HPDE6-E6E7 (cell line): ENCODE results near the gene DNASE1L2.
A peak's percentile ranks its signal among the peaks of the same experiment; 100 is the strongest.

ENCODE experiments used
- DNase-seq: peaks from one replicate; pipeline ENCODE4 v3.0.0; 2011; ENCODE audit warnings: missing footprints; ENCODE audit errors: extremely low spot score

The DNASE1L2 gene

DNA sequence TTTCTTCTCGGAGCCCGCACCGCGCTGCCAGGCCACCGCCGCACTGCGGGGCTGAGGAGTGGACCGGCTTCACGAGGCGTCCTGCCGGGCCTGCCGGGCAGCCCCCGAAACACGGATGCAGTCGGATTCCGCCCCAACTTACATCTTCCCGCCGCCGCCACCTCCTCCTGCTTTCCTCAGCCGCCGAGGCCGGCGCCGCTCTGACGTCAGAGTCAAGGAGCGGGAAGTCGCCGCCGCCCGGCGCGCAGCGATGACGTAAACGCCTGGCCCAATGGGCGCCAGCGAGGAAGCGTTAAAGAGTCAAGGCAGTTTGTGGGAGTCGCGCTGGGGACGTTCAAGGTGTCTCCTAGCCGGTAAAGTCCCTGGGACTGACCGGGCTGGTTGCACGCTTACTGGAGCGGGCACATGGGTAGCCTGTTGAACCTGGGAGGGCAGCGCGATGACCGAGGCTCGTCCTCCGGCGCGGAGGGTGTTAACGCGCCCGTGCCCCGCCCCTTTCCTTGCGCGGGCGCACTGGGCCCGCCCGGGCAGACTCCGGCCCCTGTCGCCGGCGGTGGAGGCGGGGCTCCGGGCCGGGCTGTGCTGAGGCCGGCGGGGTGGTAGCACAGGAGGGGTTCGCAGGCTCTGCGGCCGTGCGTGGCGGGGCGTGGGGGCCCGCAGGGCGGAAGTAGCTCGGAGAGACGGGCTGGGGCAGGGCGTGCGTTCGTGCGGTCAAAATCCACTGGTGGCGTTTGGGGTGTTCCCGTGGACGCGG, 31.8 kb downstream of the DNASE1L2 start, which contains the start of gene RNPS1:
Gene RNPS1 (minus strand): TSS at position 214 of the 754 bp plus-strand sequence. CDS start 3,483 bp downstream, outside the sequence.
- peak; percentile 97 for DNase-seq

DNA sequence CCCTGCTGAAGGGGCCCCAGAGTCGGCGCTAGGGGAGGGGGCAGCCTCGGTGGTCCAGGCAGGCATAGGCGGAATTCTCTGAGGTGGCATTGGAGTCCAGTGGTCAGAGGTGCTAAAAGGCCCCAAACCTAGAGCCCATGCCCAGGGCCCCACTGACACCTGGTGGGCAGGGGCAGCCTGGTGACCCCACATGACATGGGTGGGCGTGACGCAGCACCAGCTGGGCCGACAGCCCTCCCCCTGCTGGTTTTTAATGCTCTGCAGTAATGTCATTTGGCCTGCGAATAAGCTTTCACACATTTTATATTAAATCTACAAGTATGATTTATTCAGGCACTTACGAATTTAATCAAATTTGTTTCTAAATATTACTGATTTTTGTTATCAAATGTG, 33.8 kb downstream of the DNASE1L2 start:
- DNase-seq, result no peak

DNA sequence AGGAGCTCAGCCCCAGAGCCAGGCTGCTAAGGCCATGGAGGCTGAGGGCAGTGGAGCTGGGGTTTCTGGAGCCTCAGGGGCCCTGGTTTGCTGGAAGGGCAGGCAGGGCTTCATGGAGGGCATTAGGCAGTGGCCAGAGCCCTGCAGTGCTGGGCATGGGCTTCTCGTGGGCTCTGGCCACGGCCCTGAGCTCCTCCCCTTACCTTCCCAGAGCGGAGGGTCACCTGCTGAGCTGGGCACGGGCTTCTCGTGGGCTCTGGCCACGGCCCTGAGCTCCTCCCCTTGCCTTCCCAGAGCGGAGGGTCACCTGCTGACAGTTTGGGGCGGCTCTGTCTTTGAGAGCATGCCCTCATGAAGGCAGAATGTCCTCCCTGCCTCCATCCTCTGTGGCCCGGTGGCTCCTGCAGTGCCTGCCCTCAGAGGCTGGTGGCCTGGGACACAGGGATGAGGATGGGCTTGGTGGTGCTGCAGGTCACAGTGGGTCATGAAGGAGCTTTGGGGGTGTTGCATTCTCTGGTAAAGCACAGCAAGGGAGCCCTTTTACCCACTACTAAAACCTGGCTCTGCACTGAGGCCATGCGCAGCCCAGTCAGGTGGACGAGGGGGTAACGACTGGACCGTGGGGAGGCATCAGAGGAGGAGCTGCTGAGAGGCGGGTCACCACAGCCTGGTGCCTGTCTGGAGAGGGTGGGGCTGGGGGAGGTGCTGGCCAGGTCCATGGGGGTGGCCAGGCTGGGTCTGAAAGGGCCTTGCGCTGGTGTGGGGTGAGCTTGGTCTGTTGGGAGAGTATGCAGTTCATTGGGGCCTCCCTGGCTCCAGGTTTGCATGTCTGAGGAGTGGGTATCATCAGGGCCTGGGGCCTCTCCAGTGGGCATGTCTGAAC, 34.6 kb downstream of the DNASE1L2 start:
- no peak for DNase-seq

DNA sequence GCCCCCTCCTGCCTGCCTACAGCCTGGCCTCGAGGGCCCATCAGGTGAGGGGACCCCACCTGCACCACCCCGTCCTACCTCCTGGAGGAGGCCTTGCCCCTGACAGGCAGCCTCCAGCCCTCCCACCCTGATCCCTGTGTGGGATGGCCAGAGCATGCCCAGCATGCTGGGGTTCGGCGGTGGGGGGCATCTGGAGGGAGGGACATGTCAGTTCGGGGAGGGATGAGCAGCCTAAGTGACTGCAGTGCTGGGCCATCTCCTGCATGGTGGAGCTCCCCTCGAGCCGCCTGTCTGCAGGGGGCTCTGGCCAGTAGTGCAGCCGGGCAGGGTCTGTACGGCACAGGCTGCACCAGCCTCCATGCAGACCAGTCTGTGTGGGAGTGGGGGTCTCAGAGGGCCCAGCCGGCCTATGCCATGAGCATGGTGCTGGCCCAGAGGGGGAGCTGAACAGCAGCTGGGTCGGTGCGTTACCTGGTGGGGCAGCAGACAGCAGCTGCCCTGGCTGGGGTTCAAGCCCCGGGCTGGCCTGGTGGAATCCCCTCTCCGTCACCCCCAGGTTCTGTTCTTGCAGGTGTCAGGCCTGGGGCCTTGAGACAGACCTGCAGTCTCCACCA, 35.7 kb downstream of the DNASE1L2 start:
- no peak for DNase-seq

DNA sequence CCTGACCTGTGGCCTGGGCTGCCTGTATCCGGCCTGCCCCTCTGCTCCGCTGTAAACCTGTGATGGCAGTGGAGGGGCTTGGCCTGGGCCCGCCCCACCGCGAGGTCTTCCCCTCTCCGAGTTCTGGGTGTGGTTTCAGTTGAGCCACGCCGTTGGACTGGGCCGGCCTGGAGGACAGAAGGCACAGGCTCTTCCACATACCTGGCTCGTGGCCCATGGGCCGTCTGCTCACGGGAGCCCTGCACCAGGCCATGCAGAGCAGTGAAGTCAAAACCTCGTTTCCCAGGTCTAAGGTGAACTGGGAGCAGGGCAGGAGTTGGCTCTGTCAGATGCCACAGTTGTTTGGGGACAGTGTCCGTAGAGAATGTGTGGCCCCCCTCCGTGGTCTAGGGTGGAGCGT, 37.2 kb downstream of the DNASE1L2 start:
- DNase-seq, result no peak

DNA sequence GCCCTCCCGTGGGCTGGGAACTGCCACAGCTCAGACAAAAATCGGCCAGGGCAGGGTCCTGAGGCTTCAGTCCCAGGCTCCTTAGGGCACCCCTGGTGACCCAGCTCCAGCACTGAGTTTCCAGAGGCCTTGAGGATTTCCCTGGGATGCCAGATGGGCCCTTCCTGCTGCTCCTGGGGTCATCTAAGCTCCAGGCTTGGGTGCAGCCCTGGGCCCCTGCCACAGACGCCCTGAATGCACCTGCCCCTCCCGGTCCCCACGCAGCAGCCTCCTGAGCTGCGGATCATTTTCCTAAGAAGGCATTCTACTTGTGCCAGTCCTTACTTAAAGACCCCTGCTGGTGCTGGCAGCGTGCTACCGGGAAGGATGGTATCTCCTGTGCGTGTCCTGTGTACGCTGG, 37.7 kb downstream of the DNASE1L2 start:
- DNase-seq, result no peak

DNA sequence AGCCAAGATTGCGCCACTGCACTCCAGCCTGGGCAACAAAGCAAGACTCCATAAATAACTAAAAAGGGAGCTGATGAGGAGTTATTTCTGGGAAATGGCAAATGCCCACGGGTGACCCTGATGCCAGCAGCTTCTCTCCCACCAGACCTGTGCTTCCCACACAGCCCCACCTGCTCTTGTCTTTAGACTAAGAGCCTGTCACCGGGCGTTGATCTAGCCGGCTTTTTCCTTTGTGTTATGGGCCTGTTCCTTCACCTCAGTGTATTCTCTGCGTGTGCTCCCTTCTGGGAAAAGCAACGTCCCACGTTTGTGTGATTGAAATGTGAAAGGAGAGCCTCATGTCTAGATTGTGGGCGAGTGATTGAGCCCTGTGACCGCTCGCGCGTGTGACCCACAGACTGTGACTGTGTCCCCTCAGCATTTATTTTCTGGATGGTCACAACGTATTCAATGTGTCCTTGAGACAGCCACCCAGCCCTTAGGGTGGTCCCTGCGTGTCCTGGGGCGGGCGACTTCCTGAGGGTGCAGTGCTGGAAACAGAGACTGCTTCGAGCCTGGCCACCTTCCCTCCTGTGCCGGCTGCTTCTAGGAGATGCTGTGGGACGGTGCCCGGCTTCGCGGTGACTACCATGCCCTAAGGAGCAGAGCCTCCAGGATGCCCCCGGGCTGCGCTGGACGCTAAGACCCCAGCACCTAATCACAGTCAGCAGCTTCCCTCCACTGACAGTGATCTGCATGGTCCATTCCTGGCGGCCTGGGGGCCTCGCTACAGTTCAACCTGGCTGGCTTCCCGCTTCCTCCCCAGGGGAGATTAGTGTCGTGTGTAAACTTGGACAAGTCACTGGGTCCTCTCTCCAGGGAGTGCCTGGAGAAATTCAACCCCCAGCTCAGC, 39.5 kb downstream of the DNASE1L2 start:
- no peak for DNase-seq

DNA sequence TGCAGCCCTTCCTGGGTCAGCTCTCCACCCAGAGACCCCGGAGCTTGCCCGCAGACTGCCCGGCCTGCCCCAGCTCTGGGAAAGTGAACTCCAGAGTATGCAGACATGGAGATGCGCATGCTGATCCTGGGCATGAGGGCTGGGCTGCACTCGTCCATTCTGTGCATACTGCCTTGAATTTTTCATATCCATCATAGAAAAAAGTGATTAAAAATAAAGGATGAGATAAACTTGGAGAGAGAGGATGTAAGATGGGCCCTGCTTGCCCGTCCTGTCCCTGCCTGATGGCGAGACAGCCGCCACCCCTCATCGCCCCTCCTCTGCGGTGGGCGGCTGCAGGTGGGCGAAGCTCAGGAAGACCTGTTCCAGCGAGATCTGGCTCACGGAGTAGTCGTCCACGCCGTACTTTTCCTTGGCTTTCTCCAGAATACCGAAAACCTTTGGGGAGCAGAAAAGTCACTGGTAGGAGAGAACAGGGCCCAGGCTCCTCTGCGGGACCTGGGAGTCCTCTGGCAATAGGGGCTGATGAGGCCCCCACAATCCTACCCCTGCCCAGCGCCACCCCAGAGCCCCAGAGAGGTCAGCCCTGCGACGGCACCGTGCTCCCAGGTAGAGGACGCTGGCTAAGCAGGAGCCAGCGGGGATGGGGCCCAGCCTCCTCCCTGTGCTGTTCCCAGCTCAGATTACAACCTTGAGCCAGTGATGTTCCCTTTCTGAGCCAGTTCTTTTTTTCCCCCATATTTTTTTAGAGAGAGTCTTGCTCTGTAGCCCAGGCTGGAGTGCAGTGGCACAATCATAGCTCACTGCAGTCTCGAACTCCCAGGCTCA, 40.3 kb downstream of the DNASE1L2 start:
- DNase-seq, result no peak

DNA sequence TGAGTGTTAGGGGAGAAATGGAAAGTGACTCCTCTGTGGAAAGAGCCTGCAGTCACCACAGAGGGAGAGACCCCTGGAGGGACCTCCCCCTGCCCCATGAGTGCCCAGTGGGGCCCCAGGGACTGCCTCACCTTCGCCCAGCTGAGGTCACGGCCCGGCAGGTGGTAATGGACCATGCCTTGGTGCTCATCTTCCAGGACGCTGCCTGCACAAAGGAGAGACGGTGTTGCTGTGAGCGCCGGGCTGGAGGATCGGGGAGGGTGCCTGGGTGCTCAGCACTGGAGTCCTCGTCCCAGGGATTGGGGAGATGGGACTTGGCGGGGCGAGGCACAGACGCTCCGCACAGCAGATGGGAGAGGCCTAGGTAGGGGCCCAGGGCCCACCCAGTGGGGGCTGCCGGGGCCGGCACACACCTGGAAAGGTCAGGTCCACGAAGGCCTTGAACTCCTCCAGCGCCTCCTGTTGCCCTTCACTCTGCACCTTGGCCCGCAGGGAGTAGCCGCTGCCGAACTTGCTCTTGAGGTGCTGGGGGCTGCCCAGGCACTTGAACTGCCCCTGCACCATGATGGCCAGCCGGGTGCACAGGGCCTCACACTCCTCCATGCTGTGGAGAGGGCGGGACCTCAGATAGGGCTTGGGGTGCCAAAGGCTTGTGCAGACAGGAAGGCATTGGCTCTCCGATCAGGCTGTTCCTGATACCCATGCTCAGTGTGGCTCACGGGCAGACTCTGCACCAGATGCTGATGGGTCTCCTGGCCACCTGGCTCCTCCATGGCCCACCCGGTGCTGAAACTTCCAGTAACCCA, 41.4 kb downstream of the DNASE1L2 start:
- DNase-seq, result no peak

DNA sequence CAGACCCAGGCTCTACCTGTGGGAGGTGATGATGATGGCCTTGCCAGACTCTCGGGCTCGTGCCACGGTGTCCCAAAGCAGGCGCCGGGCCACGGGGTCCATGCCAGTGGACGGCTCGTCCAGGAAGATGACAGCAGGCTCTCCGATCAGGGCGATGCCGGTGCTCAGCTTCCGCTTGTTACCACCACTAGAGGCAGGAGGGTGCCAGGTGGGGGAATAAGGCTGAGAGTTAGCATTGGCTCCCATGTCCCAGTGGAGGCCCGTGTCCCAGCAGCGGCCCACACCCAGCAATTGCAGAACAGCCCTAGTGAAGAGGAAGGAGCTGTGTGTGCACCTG, 42.0 kb downstream of the DNASE1L2 start:
- no peak for DNase-seq

DNA sequence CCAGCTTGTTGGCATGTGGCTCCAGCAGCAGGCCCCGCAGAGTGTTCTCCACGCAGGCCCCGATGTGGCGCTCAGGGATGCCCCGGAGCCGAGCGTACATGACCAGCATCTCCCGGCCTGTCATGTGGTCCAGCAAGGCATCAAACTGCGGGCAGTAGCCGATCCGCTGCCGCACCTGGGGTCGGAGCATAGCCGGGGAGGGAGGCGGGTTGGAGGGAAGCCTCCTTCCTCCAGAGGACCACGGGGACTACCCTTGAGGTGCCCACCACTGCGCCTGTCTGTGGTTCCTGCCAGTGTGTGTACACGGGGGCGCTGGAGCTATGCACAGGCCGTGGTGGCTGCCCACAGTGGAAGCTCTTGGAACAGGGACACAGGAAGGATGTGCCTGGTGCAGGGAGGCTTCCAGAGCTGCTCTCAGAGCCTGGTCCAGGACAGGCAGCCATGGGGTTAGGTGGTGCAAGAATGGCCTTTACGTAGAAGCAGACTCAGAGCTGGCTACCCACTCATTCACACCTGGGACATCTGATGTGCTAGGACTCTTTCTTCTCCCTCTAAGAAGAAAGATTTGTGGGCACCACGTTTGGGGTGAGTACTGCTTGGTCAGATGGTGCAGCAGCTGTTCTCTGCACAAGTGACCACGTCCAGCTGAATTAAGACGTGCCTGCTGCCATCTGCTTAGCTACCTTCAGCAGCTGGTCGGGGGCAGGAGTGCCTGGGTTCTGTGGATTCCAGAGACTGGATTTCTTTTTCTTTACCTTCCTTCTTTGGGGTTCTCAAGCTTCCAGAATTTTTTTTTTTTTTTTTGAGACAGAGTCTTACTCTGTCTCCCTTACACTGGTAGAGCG, 42.9 kb downstream of the DNASE1L2 start:
- DNase-seq, result no peak

DNA sequence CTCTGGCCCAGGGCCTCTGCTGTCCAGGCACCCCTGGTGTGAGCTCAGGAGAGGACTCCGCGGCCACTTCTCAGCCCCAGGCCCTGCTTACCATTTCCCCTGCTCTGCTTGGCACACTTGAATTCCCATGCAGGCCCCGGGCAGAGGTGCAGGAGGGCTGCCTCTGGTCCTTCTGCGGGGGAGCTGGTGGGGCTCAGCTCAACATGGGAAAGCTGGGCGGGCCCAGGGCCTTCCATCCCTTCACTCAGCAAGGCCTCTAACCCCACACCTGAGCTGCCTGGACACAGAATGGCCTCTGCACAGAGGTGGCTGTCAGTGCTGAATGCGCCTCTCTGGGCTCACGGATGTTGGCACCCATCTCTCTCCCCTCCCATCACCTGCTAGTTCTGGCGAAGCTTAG, 44.2 kb downstream of the DNASE1L2 start:
- DNase-seq, result no peak

DNA sequence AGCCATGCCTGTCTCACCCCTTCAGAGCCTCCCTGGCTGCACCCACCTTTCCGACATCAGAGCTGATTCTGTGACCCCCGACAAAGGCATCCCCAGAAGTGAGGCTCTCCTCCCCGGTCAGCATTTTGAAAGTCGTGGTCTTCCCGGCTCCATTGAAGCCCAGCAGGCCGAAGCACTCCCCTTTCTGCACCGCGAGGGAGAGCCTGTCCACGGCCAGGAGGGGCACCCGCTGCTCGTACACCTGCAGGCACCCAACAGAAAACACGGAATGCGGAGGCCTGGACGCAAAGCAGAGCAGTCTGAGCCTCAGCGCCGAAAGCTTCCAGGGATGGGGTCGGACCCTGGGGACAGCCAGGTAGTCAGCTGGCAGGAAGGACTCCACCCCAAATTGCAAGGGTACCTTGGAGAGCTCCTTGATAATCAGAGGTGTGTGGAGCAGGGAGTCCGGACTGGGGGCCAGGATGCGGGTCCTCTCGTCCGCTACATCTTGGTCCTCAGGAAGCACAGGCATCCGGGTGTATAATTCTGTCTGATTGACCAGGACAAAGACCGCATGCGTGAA, 44.8 kb downstream of the DNASE1L2 start:
- DNase-seq, result no peak

DNA sequence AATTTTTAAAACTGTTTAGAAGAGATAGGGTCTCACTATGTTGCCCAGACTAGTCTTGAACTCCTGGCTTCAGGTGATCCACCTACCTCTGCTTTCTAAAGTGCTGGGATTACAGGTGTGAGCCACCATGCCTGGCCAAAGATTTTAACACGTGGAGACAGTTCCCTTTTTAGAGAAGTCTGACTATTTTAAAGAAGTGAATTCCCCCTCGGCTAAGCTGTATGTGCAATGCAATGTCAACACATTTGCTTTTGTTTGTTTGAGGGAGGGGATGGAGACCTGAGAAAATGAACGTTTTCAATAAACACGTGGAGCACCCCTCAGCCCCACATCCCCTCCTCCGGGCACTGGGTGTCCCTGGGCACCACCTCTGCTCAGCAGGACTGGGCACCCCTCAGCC, 46.0 kb downstream of the DNASE1L2 start:
- no peak for DNase-seq

DNA sequence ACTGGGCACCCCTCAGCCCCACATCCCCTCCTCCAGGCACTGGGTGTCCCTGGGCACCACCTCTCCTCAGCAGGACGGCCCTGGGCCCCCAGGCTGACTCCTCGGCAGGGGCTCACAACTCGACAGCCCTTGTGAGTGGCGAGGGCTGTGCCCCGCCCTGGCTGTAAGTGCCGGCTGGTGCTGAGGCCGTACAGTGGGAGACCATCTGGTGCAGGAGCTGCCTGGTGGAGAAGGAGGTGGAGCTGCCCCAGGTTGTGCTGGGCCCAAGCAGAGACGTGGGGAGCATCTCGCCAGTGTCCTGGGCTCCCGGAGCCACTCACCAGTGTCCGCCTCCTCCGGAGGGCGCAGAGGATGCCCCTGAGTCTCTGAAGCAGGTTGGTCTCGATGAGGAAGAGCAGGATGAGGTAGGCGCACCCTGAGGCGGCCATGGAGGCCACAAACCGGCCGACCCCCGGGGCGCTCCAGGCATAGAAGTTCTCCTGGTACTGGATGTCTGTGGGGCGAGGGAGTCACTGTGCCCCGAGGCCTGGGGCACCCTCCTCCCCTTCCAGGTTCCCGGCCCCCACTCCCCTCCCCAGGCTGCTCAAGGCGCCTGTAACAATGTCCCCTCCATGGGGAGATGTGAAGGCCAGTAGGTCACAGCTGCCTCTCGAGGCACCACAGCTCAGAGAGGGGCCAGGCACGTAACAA, 46.8 kb downstream of the DNASE1L2 start:
- no peak for DNase-seq

DNA sequence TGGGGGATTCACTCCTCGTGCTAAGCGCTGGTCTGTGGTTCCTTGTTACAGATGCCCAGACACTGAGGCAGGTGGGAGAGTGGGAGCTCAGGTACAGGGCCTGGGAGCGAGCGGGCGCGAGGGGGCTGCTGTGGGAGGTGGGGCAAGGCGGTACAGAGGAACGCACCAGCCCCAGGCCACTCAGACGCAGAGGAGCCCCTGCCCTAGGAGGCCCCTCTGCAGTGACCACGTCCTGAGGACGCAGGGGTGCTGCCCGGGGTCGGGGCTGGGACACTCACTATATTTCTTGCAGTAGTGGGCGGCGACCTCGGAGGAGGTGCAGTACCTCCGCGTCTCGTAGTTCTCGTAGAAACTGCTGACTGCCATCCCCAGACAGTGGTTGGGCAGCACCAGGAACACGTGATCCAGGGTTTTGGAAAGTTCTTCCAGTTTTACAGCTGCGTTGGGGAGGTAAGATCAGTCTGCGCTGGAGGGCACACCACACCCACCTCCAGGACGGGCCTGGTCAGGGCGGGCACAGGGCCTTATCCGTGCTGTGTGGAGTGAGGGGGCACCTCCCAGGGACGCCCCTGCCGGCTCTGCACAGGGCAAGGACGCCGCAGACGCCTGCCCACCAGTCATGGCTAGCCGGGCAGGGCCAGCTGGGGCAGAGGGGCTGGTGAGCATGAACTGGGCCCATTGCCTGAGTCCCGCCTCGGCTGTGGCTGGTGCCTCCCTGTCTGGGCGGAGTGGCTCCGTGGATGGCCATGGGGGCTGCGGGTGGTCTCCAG, 47.9 kb downstream of the DNASE1L2 start:
- DNase-seq, result no peak
